HAP-1 (cell line): ENCODE data around the gene LINGO1.

Experiments used
- DNase-seq, 2 experiments: peaks; one replicate each; pipeline ENCODE4 v3.0.0-alpha.2; 2016 to 2020; ENCODE audit warnings: low spot score in 2 of 2
- H3K27me3 ChIP-seq: fragments of 250-450 bp; sonication (Bioruptor Pico); 2 replicates; pipeline ENCODE4 v1.5.1; 2020; ENCODE audit warnings: low read depth, mild to moderate bottlenecking, moderate library complexity
- H3K36me3 ChIP-seq: fragments of 250-450 bp; sonication (Bioruptor Pico); replicated peaks from 2 replicates; pipeline ENCODE4 v1.5.1; 2020; ENCODE audit warnings: mild to moderate bottlenecking
- H3K4me1 ChIP-seq: fragments of 250-450 bp; sonication (Bioruptor Pico); 2 replicates; pipeline ENCODE4 v1.5.1; 2020; ENCODE audit warnings: mild to moderate bottlenecking
- H3K4me3 ChIP-seq: fragments of 250-450 bp; sonication (Bioruptor Pico); 2 replicates; pipeline ENCODE4 v1.5.1; 2020; ENCODE audit warnings: mild to moderate bottlenecking, moderate library complexity
- H3K9me3 ChIP-seq: fragments of 250-450 bp; sonication (Bioruptor Pico); 2 replicates; pipeline ENCODE4 v1.5.1; 2020; ENCODE audit warnings: mild to moderate bottlenecking, moderate library complexity
- in situ Hi-C: fragments of 300-500 bp; cut with MboI; formaldehyde crosslinking; loops from 3 replicates; pipeline ENCODE4 v1.14.3; 2020; ENCODE audit warnings: low sequenced_read_pairs, inconsistent platforms, mixed read lengths

LINGO1 gene

GRCh38 chr15:77610731-77611130, 22.0 kb downstream of the LINGO1 start:
- DNase-seq = no peak
- Histone ChIP-seq H3K4me1 (peaks cover 18% of the 10 kb centered on the region), H3K9me3 (no peaks in the 10 kb centered on the region), H3K27me3 (no peaks in the 10 kb centered on the region), H3K36me3 (peaks cover 15% of the 10 kb centered on the region), H3K4me3 (no peak overlapping the region)
- in situ Hi-C loops = no loop called here

GRCh38 chr15:77609558-77609957, 23.2 kb downstream of the LINGO1 start:
- Histone ChIP-seq H3K9me3 (no peaks in the 10 kb centered on the region), H3K27me3 (no peaks in the 10 kb centered on the region), H3K36me3 (peaks cover 6% of the 10 kb centered on the region), H3K4me3 (no peak overlapping the region), H3K4me1 (peaks cover 18% of the 10 kb centered on the region)
- no peak for DNase-seq
- in situ Hi-C loops = no loop called here

- Histone ChIP-seq H3K36me3 (no peaks in the 10 kb centered on the region), H3K27me3 (no peaks in the 10 kb centered on the region), H3K9me3 (no peaks in the 10 kb centered on the region), H3K4me1 (peaks cover 18% of the 10 kb centered on the region), H3K4me3 (no peak overlapping the region)
- in situ Hi-C loops = no loop called here
- DNase-seq = no peak
Measured at GRCh38 chr15:77608774-77609173, 23.9 kb downstream of the LINGO1 start.

- Histone ChIP-seq H3K9me3 (no peaks in the 10 kb centered on the region), H3K27me3 (no peaks in the 10 kb centered on the region), H3K36me3 (no peaks in the 10 kb centered on the region), H3K4me1 (peaks cover 18% of the 10 kb centered on the region), H3K4me3 (no peak overlapping the region)
- no peak for DNase-seq
- in situ Hi-C loops = no loop called here
Measured at GRCh38 chr15:77607894-77608261, 24.8 kb downstream of the LINGO1 start.

GRCh38 chr15:77607111-77607893, 25.4 kb downstream of the LINGO1 start:
- H3K4me1 ChIP-seq = peaks cover 18% of the 10 kb centered on the region
- peak in 1 of 2 experiments; percentile 79 for DNase-seq
- in situ Hi-C loops = no loop called here
- H3K27me3 ChIP-seq = no peaks in the 10 kb centered on the region
- no peaks in the 10 kb centered on the region for H3K9me3 ChIP-seq
- H3K36me3 ChIP-seq = no peaks in the 10 kb centered on the region
- no peak overlapping the region for H3K4me3 ChIP-seq

- Histone ChIP-seq H3K27me3 (no peaks in the 10 kb centered on the region), H3K9me3 (no peaks in the 10 kb centered on the region), H3K4me1 (peaks cover 18% of the 10 kb centered on the region), H3K4me3 (no peak overlapping the region), H3K36me3 (no peaks in the 10 kb centered on the region)
- in situ Hi-C loops = no loop called here
- DNase-seq = peak in 1 of 2 experiments; percentile 64
Measured at GRCh38 chr15:77606142-77607034, 26.3 kb downstream of the LINGO1 start.

GRCh38 chr15:77605547-77605946, 27.2 kb downstream of the LINGO1 start:
- in situ Hi-C loops = no loop called here
- DNase-seq = no peak

GRCh38 chr15:77604973-77605372, 27.7 kb downstream of the LINGO1 start:
- Histone ChIP-seq H3K27me3 (no peaks in the 10 kb centered on the region), H3K9me3 (no peaks in the 10 kb centered on the region), H3K36me3 (no peaks in the 10 kb centered on the region), H3K4me1 (peaks cover 19% of the 10 kb centered on the region), H3K4me3 (no peak overlapping the region)
- DNase-seq = no peak
- in situ Hi-C loops = no loop called here

More at GRCh38 chr15:77605547-77605946, 27.2 kb downstream of the LINGO1 start:
- peaks cover 18% of the 10 kb centered on the region for H3K4me1 ChIP-seq
- no peaks in the 10 kb centered on the region for H3K9me3 ChIP-seq
- H3K4me3 ChIP-seq = no peak overlapping the region
- H3K27me3 ChIP-seq = no peaks in the 10 kb centered on the region
- H3K36me3 ChIP-seq = no peaks in the 10 kb centered on the region

- H3K4me3 ChIP-seq = no peak overlapping the region
- peaks cover 22% of the 10 kb centered on the region for H3K4me1 ChIP-seq
Measured at GRCh38 chr15:77603611-77604336, 28.9 kb downstream of the LINGO1 start.

GRCh38 chr15:77602800-77603199, 29.9 kb downstream of the LINGO1 start:
- no peak overlapping the region for H3K4me3 ChIP-seq
- peaks cover 20% of the 10 kb centered on the region for H3K4me1 ChIP-seq
- in situ Hi-C loops = no loop called here
- H3K9me3 ChIP-seq = no peaks in the 10 kb centered on the region
- no peaks in the 10 kb centered on the region for H3K27me3 ChIP-seq
- no peaks in the 10 kb centered on the region for H3K36me3 ChIP-seq
- no peak for DNase-seq

More at GRCh38 chr15:77603611-77604336, 28.9 kb downstream of the LINGO1 start:
- H3K36me3 ChIP-seq = no peaks in the 10 kb centered on the region
- in situ Hi-C loops = no loop called here
- no peak for DNase-seq
- H3K27me3 ChIP-seq = no peaks in the 10 kb centered on the region
- no peaks in the 10 kb centered on the region for H3K9me3 ChIP-seq

- no peaks in the 10 kb centered on the region for H3K36me3 ChIP-seq
- no peaks in the 10 kb centered on the region for H3K9me3 ChIP-seq
- peak; percentile 77 to 84 for DNase-seq
- in situ Hi-C loops = no loop called here
- H3K4me3 ChIP-seq = no peak overlapping the region
- no peaks in the 10 kb centered on the region for H3K27me3 ChIP-seq
- 0 out of 2 replicates have a peak, but pooled peaks cover 4% of the 10 kb centered on the region for H3K4me1 ChIP-seq
Measured at GRCh38 chr15:77599899-77600298, 32.8 kb downstream of the LINGO1 start.

GRCh38 chr15:77599357-77599756, 33.4 kb downstream of the LINGO1 start:
- Histone ChIP-seq H3K27me3 (no peaks in the 10 kb centered on the region), H3K36me3 (no peaks in the 10 kb centered on the region), H3K4me3 (no peak overlapping the region), H3K4me1 (0 out of 2 replicates have a peak, but pooled peaks cover 4% of the 10 kb centered on the region), H3K9me3 (no peaks in the 10 kb centered on the region)
- in situ Hi-C loops = no loop called here
- DNase-seq = no peak

GRCh38 chr15:77598644-77599043, 34.1 kb downstream of the LINGO1 start:
- H3K4me1 ChIP-seq = 0 out of 2 replicates have a peak, but pooled peaks cover 4% of the 10 kb centered on the region
- in situ Hi-C loops = no loop called here
- no peaks in the 10 kb centered on the region for H3K9me3 ChIP-seq
- no peak for DNase-seq
- no peaks in the 10 kb centered on the region for H3K27me3 ChIP-seq
- H3K4me3 ChIP-seq = no peak overlapping the region
- H3K36me3 ChIP-seq = no peaks in the 10 kb centered on the region
